NCI-H1436 treated with DMSO at 0.1 percent for 48 hours (cell line): ENCODE measurements around the gene PDE11A.

Experiments used
- DNase-seq: peaks from one replicate; lab custom pipeline; 2025; lab: John Stamatoyannopoulos, UW

PDE11A gene

DNA sequence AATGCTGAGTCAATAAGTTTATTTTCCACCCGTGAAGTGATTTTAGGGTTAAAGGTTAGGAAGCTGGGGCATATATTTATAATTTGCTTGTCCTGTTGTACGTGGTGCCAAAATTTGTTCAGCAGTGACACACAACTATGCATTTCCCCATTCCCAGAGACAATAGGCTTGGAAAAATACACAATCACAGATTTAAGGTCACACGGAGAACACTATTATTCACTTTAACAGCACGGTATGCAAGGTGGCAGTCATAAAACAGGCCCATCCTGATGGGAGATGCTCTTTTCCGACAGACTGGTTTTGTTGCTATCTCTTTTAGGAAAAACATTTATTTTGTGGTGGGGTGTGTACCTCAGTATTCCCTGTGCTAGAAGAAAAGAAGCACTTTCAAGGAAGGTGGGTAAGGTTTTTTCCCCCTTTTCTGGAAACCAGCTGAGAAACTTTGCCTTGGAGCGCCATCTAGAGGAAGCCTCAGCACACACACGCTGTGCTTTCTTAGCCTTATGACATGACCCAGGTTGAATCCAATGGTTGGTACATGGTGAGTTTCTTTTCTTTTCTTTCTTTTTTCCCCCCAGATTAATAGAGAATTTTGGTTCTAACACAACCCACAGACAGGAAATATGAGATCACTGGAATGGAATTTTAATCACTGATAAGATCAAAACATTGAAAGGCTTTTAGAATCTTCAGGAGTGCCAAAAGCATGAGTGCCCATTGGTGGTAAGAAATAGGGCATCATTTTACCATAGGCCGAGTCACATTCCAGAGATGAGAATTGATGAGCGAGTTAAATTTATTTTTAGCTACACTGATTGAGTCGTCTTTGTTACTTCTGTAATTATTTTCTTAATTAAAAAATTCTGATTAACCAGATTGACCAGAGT lies 347.9 kb downstream of the PDE11A start:
- peak; percentile 1 for DNase-seq

DNA sequence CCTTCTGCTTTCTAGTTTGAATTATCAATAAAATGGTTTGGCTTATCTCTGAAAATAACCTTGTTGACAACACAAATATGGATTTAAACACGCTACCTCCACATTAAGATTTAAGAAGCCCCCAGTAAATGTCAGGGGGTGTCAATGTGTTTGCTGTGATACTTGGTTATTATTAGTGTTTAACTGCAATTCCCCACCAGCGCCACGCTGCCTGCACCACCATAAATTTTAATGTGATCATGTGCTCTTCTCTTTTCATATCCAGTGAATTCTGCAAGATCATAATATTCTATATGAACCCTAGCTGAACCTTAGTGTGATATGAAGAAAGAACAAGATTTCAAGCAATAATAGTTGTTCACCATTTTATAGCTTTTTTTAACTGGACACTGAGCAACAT lies 349.3 kb downstream of the PDE11A start:
- no peak for DNase-seq

- DNase-seq: no peak
These were observed 350.6 kb downstream of the PDE11A start for GRCh38 chr2:177721818-177722567.

- DNase-seq: no peak
These were observed 351.5 kb downstream of the PDE11A start for GRCh38 chr2:177721087-177721486.

GRCh38 chr2:177717831-177718618 lies 354.6 kb downstream of the PDE11A start:
- no peak for DNase-seq

- DNase-seq: no peak
These were observed 356.1 kb downstream of the PDE11A start for GRCh38 chr2:177716484-177716883.

- DNase-seq: no peak
These were observed 356.8 kb downstream of the PDE11A start for GRCh38 chr2:177715771-177716170.

- no peak for DNase-seq
These were observed 357.9 kb downstream of the PDE11A start for GRCh38 chr2:177714704-177715103.

GRCh38 chr2:177712462-177712861 lies 360.1 kb downstream of the PDE11A start:
- no peak for DNase-seq

DNA sequence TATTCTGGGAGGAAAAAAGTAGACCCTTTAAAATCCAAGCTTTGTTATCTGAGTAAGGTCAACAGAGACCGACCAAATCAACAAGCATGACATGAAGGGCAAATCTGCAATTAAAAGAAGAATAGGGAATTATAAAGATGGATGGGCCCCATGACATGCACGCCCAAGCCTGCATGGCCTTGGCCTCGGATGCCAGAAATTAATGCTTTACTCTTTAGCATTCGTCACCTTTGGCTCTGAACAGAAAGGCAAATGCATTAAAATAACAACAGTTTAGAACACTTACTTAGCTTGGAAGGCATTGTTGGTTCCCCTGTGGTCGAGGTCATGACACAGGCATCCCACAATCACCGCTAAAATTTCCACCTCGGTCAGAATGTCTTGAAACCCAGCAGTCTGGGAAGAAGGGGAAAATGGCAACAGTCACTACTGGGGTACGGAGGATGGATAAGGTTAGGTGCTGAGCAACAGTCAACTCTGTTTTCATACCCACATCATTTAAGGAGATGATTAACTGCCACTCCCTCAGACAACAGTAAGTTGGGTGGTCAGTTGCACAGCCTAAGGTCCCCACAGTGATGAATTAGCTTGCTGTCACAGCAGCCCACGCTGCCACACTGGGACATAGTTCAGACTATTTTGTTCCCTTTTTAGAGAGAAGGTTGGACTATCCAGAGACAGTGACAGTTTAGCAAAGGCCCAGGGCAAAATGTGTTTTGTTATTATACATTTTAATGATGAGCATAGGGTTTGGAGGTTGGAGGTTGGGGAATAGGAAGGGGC lies 360.9 kb downstream of the PDE11A start:
- DNase-seq: no peak

DNA sequence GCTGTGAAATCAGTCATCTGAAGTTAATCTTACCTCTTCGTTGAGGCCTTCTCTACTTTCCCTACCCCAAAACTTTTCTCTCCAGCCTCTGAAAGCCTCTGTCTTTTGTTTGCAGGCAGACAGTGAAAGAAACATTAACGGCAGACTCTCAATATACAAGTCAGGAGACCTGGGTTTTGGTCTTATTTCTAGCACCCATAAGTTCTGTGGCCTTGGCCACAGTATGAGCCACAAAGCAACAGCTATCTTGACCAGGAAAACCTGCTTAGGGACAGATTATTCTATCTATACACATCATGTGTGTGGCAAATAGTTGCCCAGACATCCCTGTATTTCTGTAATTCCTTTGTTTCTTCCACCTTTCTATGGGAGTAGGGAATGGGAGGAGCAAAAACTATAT lies 361.7 kb downstream of the PDE11A start:
- no peak for DNase-seq

DNA sequence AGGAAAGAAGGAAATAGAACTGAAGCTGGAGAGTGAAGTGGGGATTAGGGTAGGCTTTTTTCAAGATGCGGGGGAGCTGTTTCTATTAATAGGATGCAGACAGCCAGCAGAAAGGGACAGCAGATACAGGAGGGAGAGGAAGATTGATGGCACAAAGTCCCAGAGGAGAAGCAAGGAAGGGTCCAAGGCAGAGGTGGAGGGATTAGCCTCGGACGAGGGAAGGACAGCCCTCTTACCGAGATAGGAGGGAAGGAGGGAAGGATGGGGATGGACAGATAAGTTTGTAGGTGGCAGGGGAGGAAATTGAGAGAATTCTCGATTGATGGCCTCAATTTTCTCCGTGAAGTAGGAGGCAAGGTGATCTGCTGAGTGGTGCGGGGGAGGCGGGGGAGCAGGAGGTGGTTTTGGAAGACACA lies 362.6 kb downstream of the PDE11A start:
- DNase-seq: no peak

- DNase-seq: no peak
These were observed 363.7 kb downstream of the PDE11A start for GRCh38 chr2:177708660-177709444.

GRCh38 chr2:177708106-177708505 lies 364.5 kb downstream of the PDE11A start:
- DNase-seq: no peak

GRCh38 chr2:177705511-177706173 lies 366.9 kb downstream of the PDE11A start:
- no peak for DNase-seq

DNA sequence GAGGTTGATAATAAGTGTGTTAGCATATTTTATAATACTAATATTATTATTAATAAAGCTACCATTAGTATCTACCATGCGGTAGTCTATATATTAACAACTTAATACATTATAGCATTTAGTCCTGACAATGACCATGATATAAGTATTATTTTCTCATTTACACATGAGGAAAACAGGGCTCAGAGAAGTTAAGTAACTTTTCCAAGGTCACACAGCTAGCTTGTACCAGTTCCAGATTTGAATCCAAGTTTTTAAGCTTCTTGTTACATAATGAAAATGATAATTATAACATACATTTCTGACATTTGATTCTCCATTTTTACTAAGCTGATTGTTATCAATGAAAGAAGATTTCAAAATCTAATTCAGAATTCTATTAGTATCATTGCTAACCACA lies 369.4 kb downstream of the PDE11A start:
- no peak for DNase-seq

- no peak for DNase-seq
These were observed 374.3 kb downstream of the PDE11A start for GRCh38 chr2:177698281-177698680.

GRCh38 chr2:177694348-177694747 lies 378.2 kb downstream of the PDE11A start:
- no peak for DNase-seq

DNA sequence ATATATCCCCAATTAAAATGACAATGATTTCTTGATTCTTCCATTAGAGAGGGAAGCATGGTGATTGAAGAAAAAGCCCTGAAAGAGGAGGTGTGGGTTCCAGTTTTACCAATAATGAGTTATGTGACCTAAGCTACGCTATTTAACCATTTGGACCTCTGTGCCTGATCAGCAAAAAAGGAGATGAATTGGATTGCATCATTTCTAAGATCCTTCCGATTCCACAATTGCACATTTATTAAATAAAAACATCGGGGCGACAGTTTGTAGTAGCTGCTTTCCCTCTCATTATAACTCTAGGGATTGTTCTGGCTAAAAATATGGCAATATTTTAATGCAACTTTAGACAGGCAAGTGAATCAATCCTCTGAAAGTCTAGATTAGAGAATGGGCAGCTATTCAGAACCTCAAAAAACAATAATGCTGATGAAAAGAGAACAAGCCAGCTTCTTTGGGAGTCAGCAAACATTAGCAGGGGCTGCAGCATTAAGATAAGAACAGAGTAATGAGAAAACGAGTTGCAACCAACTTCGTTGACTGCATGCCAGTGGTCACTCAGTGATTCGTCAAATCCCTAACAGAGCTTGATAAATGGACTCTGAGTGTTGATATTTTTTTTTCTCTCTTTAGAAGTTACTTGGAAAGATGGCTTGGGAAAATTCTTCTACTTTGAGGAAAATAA lies 378.8 kb downstream of the PDE11A start:
- DNase-seq: no peak
